ENCODE measurements around the gene COPS6. TPM values are rescaled to one million over a fixed set of nuclear protein-coding genes. Genes with fewer than 3 reads are reported as not detected.

The COPS6 gene
- total and polyA plus RNA-seq, 3 donors from 2014 or later, result 88.1 to 141 (median 99.5) TPM

GRCh38 chr7:100065452-100066186 is 23.1 kb upstream of the COPS6 start:
- TF ChIP-seq POLR2A (IDR thresholded peaks at IDR 0.05), result no peak
- no peak for TF ChIP-seq CTCF (IDR thresholded peaks at IDR 0.05)
- H3K4me1 ChIP-seq, result peaks cover 4% of the 10 kb centered on the region
- peaks cover 3% of the 10 kb centered on the region for H3K36me3 ChIP-seq (ENCODE audit: low read depth, missing control alignments)
- no peak for DNase-seq
- H3K9me3 ChIP-seq, result no peaks in the 10 kb centered on the region
- H3K27me3 ChIP-seq, result no peaks in the 10 kb centered on the region
- intact Hi-C loops (cut with DNase I; ENCODE audit: low total_unique reads), result no loop called here
- no peak overlapping the region for H3K27ac ChIP-seq
- 50 to 64% methylated on average over 8 of the region's 8 CpGs for WGBS, 2 donors
- no peak overlapping the region for H3K4me3 ChIP-seq

- H3K36me3 ChIP-seq (ENCODE audit: low read depth, missing control alignments), result peaks cover 9% of the 10 kb centered on the region
- no peak for DNase-seq
- intact Hi-C loops (cut with DNase I; ENCODE audit: low total_unique reads), result no loop called here
- no peaks in the 10 kb centered on the region for H3K9me3 ChIP-seq
- 90% methylated on average over 7 of the region's 7 CpGs for WGBS, 2 donors
- no peak overlapping the region for H3K27ac ChIP-seq
- no peak overlapping the region for H3K4me3 ChIP-seq
- peaks cover 4% of the 10 kb centered on the region for H3K4me1 ChIP-seq
- no peak for TF ChIP-seq POLR2A (IDR thresholded peaks at IDR 0.05)
- no peak for TF ChIP-seq CTCF (IDR thresholded peaks at IDR 0.05)
- no peaks in the 10 kb centered on the region for H3K27me3 ChIP-seq
Observed at GRCh38 chr7:100066953-100067352, 21.8 kb upstream of the COPS6 start.

GRCh38 chr7:100069991-100070390 is 18.8 kb upstream of the COPS6 start:
- Histone ChIP-seq H3K27me3 (no peaks in the 10 kb centered on the region), H3K4me3 (no peak overlapping the region), H3K36me3 (ENCODE audit: low read depth, missing control alignments) (peaks cover 11% of the 10 kb centered on the region), H3K4me1 (peaks cover 4% of the 10 kb centered on the region), H3K9me3 (no peaks in the 10 kb centered on the region), H3K27ac (no peak overlapping the region)
- no peak for DNase-seq
- 94 to 98% methylated on average over 5 of the region's 5 CpGs for WGBS, 2 donors
- intact Hi-C loops (cut with DNase I; ENCODE audit: low total_unique reads), result no loop called here
- TF ChIP-seq POLR2A (IDR thresholded peaks at IDR 0.05) (no peak), CTCF (IDR thresholded peaks at IDR 0.05) (no peak)

- intact Hi-C loops (cut with DNase I; ENCODE audit: low total_unique reads), result no loop called here
- no peak for DNase-seq
- Histone ChIP-seq H3K27ac (no peak overlapping the region), H3K4me1 (no peaks in the 10 kb centered on the region), H3K9me3 (no peaks in the 10 kb centered on the region), H3K36me3 (ENCODE audit: low read depth, missing control alignments) (peaks cover 11% of the 10 kb centered on the region), H3K4me3 (no peak overlapping the region), H3K27me3 (no peaks in the 10 kb centered on the region)
- 96 to 97% methylated on average over 11 of the region's 11 CpGs for whole genome bisulfite sequencing, 2 donors
- TF ChIP-seq POLR2A (IDR thresholded peaks at IDR 0.05) (no peak), CTCF (IDR thresholded peaks at IDR 0.05) (no peak)
Observed at GRCh38 chr7:100071018-100071723, 17.6 kb upstream of the COPS6 start.
